ENCODE data around the gene TRIM13. TPM values are rescaled to one million over a fixed set of nuclear protein-coding genes. Genes with fewer than 3 reads are reported as not detected.
"Not testable (repeated sequence)": the region's sequence is repeated elsewhere in the genome, so short reads cannot be mapped to it uniquely, and the experiment has no call there.

The TRIM13 gene
- total RNA-seq, result 10 to 100 TPM; 21.4 to 38.6 (median 34.8) TPM

DNA sequence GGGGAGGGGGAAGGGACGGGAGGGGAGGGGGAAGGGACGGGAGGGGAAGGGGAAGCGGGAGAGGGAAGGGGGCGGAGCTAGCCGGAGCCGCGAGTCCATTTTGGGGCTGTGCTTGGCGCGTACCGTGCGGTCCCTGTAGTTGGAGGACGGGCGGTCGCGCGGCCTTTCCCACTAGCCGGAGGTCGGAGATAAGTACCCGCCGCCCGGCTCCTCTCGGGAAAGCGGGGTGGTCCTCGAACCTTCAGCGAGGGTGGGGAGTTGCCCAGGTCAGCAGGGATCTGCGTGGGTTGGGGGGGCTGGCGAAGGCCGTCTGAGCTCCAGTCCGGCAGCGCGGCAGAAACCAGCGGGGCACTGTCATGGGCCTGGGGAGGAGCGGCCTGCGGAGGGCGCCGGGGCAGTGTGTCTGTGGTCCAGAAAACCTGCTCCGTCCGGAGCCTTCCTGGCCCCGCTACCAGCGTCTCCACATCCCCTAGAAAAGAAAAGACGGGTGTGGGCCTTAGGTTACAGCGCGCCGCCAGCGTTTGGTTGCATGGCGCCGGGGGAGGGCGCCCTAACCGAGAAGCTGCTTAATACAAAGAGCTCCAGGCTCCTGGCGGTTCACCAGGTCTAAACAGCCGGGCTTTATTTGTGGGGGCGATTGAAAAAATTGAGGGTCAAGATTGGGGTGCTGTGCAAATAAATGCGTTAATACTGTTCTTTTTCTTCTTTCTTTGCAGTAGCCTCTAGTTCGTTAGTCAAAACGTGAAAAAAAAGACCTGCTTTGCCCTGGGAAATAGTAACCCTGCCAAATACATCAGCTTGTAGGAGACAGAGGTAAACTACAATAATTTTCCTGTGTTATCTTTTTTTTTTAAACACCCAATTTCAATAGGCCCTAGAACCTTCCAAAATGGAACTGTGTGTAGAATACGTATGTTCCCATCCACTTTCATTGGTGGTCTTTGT lies at the start of gene TRIM13:
TRIM13 (plus strand) TSS at position 92 of the 945 bp plus-strand sequence. CDS start 14,899 bp downstream, outside the sequence.
- H3K27me3 ChIP-seq, result no peaks in the 10 kb centered on the region
- H3K4me3 ChIP-seq, result peak within 1 kb of the TSS; percentile 86 to 96 (median 94)
- TF ChIP-seq POLR2AphosphoS5 (IDR thresholded peaks at IDR 0.05) (peak; percentile 79 to 90), EP300 (IDR thresholded peaks at IDR 0.05) (no peak), CTCF (IDR thresholded peaks at IDR 0.05) (peak; percentile 70 to 82 (median 72)), POLR2A (IDR thresholded peaks at IDR 0.05; ENCODE audit: low read depth) (peak; percentile 68)
- DNase-seq (ENCODE audit: extremely low spot score), result peak; percentile 97
- no peaks in the 10 kb centered on the region for H3K9me3 ChIP-seq
- WGBS, result under 1% methylated on average over 40 of the region's 56 CpGs
- peaks cover 45 to 54% (median 52%) of the 10 kb centered on the region in 4 donors for H3K4me1 ChIP-seq
- peaks cover 0 to 31% (median 8%) of the 10 kb centered on the region in 4 donors for H3K36me3 ChIP-seq
- intact Hi-C loops (cut with DNase I), result loop anchor here (2.0 to 5.0 kb wide), 2 partner anchors 128 to 915 kb away; no protein-coding TSS in a partner anchor
- peak within 1 kb of the TSS; percentile 99 for H3K27ac ChIP-seq (replicated peaks in 1 of 4)

DNA sequence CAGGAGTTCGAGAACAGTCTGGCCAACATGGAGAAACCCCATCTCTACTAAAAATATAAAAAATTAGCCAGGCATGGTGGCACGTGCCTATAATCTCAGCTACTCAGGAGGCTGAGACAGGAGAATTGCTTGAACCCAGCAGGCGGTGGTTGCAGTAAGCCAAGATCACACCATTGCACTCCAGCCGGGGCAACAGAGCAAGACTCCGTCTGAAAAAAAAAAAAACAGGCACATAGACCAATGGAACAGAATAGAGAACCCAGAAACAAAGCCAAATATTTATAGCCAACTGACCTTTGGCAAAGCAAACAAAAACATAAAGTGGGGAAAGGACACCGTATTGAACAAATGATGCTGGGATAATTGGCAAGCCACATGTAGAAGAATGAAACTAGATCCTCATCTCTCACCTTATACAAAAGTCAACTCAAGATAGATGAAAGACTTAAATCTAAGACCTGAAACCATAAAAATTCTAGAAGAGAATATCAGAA lies 48.0 kb upstream of the TRIM13 start:
- WGBS, result 92% methylated on average over 6 of the region's 6 CpGs
- intact Hi-C loops (cut with DNase I); H3K27ac ChIP-seq (replicated peaks in 1 of 4); H3K4me1 ChIP-seq; DNase-seq (ENCODE audit: extremely low spot score); H3K4me3 ChIP-seq; H3K9me3 ChIP-seq; H3K27me3 ChIP-seq; H3K36me3 ChIP-seq: not testable (repeated sequence)

- TF ChIP-seq POLR2AphosphoS5 (IDR thresholded peaks at IDR 0.05) (no peak), EP300 (IDR thresholded peaks at IDR 0.05) (no peak), CTCF (IDR thresholded peaks at IDR 0.05) (no peak), POLR2A (IDR thresholded peaks at IDR 0.05; ENCODE audit: low read depth) (no peak)
- Histone ChIP-seq H3K27ac (replicated peaks in 1 of 4) (no peak overlapping the region), H3K4me1 (no peaks in the 10 kb centered on the region), H3K9me3 (no peaks in the 10 kb centered on the region), H3K4me3 (no peak overlapping the region), H3K27me3 (no peaks in the 10 kb centered on the region), H3K36me3 (no peaks in the 10 kb centered on the region)
- 85% methylated on average over 7 of the region's 7 CpGs for WGBS
- intact Hi-C loops (cut with DNase I), result no loop called here
- no peak for DNase-seq (ENCODE audit: extremely low spot score)
Measured at GRCh38 chr13:49951754-49952535, 44.9 kb upstream of the TRIM13 start.

DNA sequence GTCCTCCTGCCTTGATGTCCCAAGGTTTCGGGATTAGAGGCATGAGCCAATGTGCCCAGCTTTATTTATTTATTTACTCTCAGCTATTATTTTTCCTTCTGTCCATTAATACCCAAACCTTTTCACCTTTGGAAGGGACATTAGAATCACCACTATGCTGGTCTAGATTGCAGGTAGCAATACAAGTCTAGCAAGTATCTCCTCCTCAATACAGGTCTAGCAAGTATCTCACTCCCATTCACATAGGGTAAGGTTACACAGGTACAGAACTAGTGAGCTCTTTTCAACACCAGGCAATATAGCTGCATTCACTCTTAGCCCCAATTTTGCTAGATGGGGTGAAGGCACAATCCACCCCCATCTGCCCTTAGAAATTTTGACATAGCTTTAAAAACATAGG lies 43.3 kb upstream of the TRIM13 start:
- WGBS, result 96% methylated on average over 1 of the region's 1 CpG
- no peak for DNase-seq (ENCODE audit: extremely low spot score)
- Histone ChIP-seq H3K4me3 (no peak overlapping the region), H3K36me3 (no peaks in the 10 kb centered on the region), H3K27me3 (no peaks in the 10 kb centered on the region), H3K4me1 (no peaks in the 10 kb centered on the region), H3K9me3 (no peaks in the 10 kb centered on the region), H3K27ac (replicated peaks in 1 of 4) (no peak overlapping the region)
- intact Hi-C loops (cut with DNase I), result no loop called here
- TF ChIP-seq EP300 (IDR thresholded peaks at IDR 0.05) (no peak), POLR2AphosphoS5 (IDR thresholded peaks at IDR 0.05) (no peak), CTCF (IDR thresholded peaks at IDR 0.05) (no peak), POLR2A (IDR thresholded peaks at IDR 0.05; ENCODE audit: low read depth) (no peak)
